Smooth muscle cell of the brain vasculature (primary cell): ENCODE results near the gene BCAS4.

Experiments
- DNase-seq: peaks from one replicate; pipeline ENCODE4 v3.0.0-alpha.2; 2012; ENCODE audit warnings: low read depth, low spot score

Gene BCAS4

GRCh38 chr20:50821994-50822393 is 27.1 kb downstream of the BCAS4 start:
- DNase-seq: no peak

GRCh38 chr20:50823319-50823718 is 28.5 kb downstream of the BCAS4 start:
- DNase-seq: no peak

- no peak for DNase-seq
Measured at GRCh38 chr20:50824137-50824536, 29.3 kb downstream of the BCAS4 start.

- no peak for DNase-seq
Measured at GRCh38 chr20:50826121-50826520, 31.3 kb downstream of the BCAS4 start.

DNA sequence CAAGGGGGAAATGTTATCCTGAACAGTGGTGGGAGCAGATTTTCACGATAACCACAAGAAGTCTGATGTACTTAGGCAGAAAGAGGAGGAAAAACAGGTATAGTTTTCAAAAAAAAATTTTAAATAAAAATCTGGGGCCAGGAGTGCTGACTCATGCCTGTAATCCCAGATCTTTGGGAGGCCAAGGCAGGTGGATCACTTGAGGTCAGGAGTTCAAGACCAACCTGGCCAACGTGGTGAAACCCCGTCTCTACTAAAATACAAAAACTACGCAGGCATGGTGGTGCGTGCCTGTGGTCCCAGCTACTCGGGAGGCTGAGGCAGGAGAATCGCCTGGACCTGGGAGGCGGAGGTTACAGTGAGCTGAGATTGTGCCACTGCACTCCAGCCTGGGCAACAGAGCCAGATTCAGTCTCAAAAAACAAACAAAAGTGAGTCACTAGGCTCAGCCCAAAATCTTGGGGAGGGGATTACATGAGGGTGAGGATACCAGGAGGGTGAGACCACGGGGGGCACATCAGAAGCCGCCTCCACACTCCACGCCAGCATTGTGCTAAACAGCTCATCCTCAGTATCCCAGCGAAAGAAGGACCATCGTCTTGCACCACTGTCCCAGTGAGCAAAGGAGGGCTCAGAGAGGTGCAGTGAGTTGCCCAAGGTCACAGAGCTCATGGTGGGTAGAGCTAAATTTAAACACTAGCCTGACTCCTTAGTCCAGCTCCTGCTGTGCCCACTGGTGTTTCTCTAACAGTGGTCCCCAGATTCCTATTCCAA is 33.7 kb downstream of the BCAS4 start:
- DNase-seq: no peak

DNA sequence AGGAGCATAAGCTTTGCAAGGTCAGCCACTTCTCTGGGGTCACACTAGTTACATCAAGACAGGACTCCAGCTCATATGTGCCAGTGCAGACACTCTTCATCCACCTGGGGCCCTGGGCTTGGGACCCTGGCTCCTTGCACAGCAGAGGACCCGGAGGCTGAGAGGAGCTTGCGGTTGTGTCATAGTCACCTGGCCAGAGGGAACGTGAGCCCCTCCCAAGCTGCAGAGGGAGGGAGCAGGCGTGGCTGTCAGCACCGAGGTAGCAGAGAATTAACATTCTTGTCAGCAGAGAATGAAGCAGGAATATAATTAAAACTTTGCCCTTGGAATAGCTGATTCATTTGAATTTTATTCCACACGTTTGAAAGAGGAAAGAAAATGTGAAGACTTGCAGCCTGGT is 36.8 kb downstream of the BCAS4 start:
- no peak for DNase-seq

GRCh38 chr20:50834599-50835005 is 39.7 kb downstream of the BCAS4 start:
- no peak for DNase-seq

DNA sequence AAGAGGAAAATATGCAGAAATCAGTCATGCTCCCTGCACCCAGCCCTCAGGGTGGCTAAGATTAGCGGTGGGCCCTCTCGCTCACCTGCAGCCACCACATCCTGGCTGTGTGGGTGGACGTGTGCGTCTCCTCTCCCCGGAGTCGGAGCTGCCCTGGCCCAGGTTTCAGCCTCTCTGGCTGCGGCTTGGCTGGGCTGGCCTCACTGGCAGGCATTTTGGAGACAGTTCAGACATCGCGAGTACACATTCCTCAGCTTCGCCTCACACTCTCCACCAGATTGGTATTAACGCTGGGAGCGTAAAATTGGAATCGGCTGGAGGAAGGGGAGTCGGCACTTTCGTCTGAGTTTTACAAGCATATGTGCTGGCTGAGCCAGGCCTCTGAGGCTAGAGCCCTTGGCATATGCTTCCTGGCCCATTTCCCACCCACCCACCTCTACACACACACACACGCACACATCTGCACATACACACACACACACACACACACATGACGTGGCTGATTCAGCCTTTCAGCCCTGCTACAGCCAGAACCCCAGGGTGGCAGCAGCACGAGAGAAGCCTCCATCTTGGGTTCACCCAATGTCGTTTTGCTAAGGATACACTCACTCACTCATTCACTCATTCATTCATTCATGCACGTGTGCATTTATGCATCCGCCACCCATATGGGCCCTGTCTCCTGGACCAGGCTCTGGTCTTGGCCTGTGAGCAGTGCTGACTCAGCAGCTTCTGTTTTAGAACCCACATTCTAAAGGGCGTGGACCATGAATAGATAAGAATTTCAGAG is 42.9 kb downstream of the BCAS4 start:
- no peak for DNase-seq

- DNase-seq: no peak
Measured at GRCh38 chr20:50838322-50838625, 43.4 kb downstream of the BCAS4 start.

GRCh38 chr20:50838707-50839385 is 44.0 kb downstream of the BCAS4 start:
- DNase-seq: no peak

DNA sequence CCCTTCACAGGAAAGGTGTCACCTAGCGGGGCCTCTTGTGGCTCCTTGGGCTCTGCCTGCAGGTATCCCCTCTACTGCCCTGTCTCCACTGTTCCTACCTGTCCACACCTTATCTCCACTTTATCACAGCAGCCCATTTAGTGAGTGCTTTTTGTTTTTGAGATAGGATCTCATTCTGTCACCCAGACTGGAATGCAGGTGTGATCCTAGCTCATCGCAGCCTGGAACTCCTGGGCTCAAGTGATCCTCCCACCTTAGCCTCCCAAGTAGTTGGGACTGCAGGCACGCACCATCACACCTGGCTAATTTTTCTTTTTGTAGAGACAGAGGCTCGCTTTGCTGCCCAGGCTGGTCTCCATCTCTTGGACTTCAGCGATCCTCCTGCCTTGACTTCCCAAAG is 48.0 kb downstream of the BCAS4 start:
- no peak for DNase-seq

- DNase-seq: no peak
Measured at GRCh38 chr20:50843331-50844276, 48.7 kb downstream of the BCAS4 start.

DNA sequence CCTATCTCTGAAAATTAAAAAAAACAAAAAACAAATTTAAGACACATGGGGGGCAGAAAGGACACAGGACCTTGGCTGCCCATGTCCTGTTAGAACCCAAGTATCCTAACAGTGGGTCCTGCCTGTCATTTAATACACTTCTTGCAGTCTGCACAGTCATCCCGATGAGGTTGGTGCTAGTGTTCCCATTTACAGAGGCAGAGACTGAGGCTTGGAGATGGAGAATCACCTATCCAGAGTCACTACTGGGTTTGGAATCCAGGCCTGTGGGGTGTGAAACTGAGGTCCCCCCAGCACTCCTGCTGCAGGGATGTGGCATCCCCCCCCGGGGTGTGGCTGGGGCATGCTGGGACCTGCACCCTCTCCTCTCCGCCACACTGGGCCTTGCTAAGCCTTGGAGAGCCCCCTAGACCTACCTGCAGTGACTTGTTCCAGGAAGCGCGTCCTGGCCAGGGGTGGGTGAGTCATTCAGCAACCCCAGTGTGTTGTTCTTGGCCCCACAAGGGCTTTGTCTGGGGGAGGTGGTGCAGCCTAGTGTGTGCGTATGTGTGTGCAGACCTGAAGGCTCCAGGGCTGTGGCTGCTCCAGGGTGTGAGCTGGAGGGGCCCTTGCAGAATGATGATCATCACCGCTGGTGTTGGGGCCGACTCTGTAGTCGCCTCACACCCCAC is 49.7 kb downstream of the BCAS4 start:
- DNase-seq: peak; percentile 52

DNA sequence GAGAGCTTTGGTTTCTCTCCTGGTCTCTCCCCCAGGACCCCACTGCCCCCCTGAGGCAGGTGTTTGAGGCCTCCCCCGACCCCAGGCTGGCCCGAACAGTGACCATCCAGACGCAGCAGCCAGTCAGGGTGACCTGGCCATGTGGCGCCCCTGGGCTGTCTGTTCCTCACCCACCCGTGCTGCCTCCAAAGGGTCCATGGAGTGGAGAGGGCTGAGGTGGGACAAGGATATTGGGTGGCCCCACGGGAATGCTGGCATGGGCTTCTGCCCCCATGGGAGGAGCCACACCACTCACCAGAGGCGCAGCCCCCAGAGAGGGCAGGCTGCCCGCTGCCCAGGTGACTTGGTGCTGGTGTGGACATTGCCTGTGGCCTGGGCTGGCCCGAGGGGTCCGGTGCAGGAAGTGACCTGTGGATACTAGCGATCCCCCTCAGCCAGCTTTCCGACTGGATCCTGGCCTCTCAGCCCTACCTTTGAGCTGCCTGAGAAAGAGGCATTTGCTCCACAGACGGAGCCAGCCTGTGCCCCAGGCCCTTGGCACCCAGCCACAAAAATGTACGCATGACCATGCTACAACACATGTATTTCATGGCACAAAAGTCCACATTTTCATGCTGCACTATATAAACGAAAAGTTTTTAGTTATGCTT is 50.8 kb downstream of the BCAS4 start:
- DNase-seq: no peak

- DNase-seq: no peak
Measured at GRCh38 chr20:50848341-50848808, 53.5 kb downstream of the BCAS4 start.

GRCh38 chr20:50848846-50849673 is 54.2 kb downstream of the BCAS4 start:
- no peak for DNase-seq

GRCh38 chr20:50850721-50851286 is 55.9 kb downstream of the BCAS4 start:
- no peak for DNase-seq

- DNase-seq: no peak
Measured at GRCh38 chr20:50852085-50852484, 57.2 kb downstream of the BCAS4 start.
